DMS153 treated with DMSO at 0.1 percent for 48 hours (cell line): Measurements from ENCODE around the gene PSMC3.
A peak's percentile ranks its signal among the peaks of the same experiment; 100 is the strongest.

Experiments used
- DNase-seq: peaks from one replicate; lab custom pipeline; 2025; ENCODE audit not compliant: unreplicated experiment; lab: John Stamatoyannopoulos, UW

PSMC3 gene

DNA sequence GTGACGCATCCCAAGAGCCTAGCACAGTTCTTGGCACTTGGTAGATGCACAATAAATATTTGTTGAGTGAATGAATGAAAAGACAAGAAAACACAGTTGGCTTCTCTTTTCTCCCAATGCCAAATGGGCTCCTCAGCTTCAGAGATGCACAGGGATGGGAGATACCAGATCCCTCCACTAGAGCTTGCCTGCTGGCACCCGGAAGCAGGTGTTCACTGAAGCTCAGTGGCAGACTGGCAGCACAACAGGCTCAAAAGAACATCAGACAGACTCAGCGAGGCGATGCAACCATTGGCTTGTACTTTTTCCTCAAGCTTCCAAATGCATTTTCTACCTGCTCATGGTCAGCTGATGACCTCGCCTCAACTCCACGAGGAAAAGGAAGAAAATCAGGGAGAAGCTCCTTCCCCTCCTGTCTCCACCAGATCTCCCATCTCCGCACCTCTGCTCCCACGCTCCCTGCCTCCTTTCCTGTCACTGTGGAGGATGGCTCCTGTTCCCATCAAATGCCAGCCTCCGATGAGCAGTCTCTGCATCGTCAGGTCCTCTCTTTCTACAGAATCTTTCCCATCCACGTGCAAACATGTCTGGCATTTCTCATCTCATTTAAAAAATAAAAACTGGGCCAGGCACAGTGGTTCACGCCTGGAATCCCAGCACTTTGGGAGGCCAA lies 16.9 kb upstream of the PSMC3 start:
- DNase-seq, result peak; percentile 58

DNA sequence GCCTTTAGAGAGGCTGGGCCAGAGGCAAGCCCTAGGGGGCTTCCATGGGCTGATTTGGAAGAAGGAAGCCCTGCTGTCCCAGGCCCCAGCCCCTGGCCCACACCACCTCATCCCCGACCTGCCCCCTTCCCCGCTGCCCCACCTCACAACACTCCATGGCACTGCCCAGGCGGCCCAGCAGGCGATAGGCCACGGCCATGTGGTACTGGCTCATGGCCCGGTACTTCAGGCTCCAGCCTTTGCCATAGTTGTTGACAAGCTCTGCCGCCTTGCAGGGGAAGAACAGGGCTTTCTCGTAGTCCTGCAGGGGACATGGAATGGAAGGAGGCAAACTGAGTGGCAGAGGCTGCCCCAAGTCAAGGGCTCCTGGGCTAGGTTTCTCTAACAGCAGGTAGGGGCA lies 16.3 kb upstream of the PSMC3 start:
- DNase-seq, result no peak

DNA sequence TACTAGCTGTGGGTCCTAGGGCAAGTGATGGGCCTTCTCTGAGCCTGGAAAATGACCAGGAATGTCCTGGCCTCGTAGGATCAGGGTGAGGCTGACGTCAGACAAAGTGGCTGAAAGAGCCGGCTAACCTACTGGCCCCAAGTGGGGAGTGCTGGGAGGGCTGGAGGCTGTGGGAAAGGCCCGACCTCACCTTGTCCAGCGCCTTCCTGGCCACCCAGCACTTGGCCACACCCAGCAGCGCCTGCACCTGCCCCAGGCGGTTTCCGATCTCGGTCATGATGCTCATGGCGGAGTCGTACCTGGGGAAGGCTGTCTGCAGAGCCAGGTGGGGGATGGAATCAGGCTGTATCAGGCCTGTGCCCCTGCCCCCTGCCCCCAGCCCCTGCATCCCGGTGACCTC lies 15.2 kb upstream of the PSMC3 start:
- no peak for DNase-seq

DNA sequence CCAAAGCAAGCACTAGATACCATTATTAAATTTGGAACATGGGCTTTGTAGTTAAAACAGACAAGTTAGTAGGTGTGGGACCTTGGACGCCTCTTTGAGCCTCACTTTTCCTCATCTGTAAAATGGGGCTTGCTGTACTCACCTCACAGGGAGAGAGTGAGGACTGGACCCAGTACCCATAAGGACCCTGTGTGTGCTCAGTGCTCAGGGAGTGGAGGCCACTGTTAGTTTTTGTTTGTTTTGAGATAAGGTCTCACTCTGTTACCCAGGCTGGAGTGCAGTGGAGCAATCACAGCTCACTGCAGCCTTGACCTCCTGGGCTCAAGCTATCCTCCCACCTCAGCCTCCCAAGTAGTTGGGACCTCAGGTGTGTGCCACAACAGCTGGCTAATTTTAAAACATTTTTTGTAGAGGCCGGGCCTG lies 13.8 kb upstream of the PSMC3 start:
- DNase-seq, result no peak

DNA sequence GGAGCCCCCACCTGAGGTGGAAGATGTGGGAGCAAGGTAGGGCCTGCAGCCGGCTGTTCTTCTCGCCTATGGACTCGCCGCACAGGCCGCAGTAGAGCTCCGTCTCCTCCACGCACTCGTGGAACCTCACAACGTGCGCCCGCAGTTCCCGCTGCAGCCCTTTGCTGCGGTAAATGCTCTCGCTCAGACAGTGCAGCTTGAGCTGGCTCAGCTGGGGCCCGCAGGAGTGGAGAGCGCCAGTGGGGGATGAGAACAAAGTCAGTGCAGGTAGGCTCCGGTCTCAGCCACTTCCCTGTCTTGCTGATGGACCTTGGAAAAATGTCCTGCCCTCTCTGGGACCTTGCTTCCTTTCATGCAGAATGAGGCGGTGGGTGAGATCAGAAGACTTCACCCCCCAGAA lies 12.5 kb upstream of the PSMC3 start:
- no peak for DNase-seq

DNA sequence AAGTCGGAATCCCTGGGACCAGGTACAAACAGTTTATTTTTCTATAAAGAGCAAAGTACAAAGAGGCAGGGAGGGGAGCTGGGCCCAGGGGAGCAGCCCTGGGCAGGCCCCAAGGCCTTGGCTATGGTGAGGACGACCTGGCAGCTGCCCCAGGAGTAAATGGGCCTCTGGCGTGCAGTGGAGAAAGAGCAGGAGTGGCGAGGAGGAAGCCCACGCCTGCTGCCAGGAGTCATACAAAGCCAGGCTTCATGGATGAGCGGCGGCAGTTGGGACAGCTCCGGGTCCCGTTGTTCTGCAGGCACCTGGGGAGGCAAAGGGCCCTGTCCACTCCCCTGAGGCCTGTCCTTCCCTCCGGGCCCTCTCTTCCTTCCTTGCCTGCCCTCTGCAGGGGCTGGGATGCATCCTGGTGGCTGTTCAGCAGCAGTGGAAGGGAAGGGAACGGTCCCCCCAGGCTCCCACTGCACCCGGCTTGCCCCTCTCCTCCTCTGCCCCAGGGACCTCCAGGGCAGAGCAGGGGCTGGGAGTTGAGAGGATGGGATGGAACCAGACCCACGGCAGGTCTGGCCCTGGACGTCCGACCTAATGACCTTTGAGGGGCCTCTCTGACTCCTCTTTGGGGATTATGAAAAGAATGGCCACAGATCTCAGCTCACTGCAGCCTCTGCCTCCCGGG lies 11.6 kb upstream of the PSMC3 start:
- no peak for DNase-seq

DNA sequence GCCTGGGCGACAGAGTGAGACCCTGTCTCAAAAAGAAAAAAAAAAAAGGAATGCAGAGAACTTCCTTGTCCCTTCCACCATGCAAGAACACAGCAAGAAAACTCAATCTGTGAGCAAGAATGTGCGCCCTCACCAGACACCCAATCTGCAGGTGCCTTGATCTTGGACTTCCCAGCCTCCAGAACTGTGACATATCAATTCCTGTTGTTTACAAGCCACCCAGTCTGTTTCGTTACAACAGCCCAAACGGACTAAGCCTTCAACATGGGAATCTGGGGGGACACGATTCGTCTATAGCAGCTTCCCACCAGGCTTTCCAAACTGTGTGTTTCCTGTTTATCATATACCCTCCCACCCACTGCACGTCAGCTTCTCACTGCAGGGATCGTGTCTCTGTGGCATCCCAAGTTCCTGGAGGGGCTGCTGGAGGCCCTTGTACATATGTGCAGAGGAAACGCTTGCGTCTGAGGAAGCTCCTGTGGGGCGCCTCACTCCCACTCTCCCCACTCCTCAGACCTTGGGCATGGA lies 11.0 kb upstream of the PSMC3 start:
- no peak for DNase-seq

DNA sequence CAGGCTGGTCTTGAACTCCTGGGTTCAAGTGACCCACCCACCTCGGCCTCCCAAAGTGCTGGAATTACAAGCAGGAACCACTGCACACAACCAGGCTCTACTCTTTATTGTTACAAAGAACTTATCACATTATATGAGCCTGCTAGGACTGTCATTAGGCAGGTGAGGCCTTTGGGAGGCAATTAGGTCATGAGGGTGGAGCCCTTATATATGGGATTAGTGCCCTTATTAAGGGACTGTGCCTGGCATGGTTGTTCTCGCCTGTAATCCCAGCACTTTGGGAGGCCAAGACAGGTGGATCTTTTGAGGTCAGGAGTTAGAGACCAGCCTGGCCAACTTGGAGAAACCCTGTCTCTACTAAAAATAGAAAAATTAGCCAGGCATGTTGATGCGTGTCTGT lies 10.5 kb upstream of the PSMC3 start:
- DNase-seq, result no peak

DNA sequence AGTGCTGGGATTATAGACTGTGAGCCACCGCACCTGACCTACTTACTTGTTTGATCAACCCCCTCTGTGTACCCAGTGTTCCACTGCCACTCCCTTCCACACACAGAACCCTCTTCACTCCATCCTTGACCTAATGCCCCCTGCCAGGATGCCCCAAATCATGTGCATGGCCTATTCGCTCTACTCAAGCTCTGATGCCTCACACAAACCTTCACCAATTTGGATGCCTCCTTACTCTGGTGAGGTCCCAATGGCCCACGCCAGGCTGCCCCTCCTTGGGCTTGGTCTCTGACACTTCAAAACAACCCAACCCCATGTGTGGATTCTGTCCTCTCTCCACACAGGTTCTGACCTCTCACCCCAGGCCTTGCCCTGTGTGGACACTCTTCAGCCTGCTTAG lies 9.4 kb upstream of the PSMC3 start:
- no peak for DNase-seq

DNA sequence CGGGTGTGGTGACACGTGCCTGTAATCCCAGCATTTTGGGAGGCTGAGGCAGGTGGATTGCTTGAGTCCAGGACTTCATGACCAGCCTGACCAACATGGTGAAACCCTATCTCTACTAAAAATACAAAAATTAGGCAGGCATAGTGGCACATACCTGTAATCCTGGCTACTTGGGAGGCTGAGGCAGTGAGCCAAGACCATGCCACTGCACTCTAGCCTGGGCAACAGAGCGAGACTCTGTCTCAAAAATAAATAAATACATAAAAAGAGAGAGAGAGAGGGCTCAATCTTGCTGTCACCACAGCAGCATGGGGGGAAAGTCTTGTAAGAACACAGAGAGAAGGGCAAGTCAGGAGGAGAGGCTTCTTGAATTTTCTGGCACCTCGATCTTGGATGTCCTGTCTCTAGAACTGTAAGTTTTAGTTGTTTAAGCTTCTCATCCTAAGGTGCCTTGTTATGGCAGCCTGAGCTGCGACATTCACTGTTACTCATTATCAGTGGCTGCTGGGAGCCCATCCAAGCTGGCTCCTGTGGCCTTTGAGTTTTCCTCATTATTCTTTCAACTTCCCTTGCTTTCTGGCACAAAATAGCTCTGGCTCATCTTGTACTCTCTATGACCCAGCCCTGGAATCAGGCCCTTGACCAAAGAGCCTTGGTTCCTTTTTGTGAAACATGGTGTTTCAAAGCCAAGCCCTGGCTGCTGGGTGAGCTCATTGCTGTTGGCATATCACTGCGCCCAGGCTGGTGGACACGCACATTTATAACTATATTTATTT lies 8.0 kb upstream of the PSMC3 start:
- DNase-seq, result no peak

DNA sequence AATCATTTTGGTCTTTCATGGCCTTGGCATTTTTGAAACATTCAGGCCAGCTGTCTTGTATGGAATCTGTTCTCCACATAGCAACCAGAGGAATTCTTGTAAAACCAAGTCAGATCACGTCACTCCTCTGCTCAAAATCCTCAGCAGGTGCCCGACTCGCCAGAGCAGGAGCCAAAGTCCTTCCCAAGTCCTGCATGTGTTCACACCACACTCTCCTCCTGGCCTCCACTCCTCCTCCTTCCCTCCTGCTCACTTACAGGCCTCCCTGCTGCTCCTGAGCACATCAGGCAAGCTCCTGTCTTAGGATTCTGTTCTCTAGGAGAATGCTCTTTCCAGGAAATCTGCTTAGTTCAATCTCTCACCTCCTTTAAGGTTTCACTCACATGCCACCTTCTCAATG lies 6.9 kb upstream of the PSMC3 start:
- DNase-seq, result no peak

DNA sequence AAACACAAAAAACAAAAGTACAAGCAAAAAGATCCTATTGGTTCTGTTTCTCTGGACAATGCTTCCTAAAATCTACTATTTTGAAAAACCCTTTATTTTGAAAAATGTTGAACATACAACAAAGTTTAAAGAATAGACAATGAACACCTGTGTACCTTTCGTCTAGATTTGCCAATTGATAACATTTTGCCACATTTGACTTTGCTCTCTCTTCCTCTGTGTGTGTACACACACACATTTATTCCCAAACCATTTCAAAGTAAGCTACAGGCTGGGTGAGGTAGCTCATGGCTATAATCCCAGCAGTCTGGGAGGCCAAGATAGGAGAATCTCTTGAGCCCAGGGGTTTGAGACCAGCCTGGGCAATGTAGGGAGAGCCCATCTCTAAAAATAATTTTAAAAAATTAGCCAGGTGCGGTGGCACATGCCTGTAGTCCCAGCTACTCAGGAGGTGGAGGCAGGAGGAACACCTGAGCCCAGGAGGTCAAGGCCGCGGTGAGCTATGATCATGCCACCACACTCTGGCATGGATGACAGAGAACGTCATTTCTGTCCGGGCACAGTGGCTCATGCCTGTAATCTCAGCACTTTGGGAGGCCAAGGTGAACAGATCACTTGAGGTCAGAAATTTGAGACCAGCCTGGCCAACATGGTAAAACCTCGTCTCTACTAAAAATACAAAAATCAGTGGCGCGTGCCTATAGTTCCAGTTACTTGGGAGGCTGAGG lies 5.3 kb upstream of the PSMC3 start:
- no peak for DNase-seq

DNA sequence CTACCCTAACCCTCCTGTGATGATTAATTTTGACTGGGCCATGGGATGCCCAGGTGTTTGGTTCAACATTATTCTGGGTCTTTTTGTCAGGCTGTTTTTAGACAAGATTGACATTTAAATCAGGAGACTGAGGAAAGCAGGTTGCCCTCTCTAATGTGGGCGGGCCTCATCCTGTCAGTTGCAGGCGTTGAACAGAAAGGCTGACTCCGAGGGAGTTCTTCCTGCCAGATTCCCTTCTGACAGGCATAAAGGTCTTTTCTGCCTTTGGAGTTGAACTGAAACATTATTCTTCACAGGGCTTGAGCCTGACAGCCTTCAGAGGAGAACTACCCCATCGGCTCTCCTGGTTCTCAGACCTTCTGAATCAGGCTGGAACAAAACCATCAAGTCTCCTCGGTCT lies 4.3 kb upstream of the PSMC3 start:
- DNase-seq, result no peak

DNA sequence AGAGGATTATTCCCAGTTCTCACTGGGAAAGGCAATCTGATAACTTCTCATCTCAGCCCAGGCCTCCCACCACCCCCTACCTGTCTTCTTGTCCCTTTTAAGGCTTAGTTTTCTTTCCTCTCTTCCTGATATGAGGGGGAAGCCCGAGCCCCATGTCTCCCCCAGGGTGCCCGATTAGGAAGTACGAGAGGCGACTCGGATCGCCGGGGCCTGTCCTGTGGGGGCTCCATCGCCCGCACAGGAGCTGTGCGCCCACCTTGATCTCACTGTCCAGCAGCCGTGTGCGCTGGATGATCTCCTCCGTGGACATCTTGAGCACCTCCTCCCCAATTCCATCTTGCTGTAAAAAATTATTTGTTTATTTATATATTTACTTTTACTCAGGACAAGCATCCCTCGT lies 628 bp downstream of the PSMC3 start:
- DNase-seq, result no peak

DNA sequence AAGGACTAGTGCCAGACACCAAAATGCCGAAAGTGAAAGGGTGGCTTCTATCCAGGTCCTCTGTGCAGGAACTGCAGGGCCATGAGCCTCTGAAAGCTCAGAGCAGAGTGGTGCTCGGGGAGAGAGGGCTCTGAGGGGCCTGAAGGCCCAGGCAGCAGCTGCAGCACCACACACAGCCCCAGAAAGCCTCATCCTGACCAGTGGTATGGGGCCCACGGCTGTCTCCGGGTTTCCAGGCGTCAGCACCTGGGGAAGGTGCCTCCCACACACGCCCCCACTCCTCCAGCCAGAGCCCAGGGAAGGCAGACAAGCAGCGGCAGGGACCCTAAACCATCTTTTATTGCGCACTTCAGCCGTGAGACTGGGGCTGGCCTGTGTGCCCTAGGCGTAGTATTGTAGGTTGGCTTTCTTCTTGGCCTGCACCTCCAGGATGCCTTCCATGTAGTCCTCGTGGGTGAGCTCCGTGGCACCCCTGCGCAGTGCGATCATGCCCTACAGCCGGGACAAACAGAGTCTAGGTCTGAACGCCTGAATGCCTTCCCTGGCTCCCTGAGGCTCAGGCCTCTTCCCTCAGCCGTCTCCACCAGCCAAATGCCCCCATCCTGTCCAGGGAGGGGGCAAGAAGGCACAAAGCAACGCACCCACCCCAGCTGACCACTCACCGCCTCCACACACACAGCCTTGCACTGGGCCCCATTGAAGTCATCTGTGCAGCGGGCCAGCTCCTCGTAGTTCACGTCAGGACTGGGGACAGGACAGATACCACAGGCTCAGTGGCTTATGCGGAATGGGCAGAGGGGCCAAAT lies 7.6 kb downstream of the PSMC3 start:
- DNase-seq, result no peak

DNA sequence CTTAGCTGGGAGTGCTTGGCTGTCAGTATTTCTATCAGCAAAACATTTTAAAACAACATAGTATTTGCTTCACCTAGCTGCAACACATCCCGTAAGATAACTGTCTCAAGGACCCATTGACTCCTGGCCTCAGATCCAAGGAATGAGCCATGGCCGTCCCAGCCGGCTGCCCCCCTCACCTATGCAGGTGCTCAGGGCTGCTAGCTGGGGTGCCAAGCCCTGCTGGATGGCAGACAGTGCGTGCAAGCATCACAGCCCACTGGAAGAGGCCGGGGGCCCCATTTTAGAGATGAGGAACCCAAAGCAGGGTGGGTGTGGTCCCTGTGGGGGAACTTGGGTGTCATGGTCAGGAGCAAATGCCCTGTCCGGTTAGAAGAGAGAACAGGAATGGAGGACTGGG lies 8.5 kb downstream of the PSMC3 start:
- no peak for DNase-seq

DNA sequence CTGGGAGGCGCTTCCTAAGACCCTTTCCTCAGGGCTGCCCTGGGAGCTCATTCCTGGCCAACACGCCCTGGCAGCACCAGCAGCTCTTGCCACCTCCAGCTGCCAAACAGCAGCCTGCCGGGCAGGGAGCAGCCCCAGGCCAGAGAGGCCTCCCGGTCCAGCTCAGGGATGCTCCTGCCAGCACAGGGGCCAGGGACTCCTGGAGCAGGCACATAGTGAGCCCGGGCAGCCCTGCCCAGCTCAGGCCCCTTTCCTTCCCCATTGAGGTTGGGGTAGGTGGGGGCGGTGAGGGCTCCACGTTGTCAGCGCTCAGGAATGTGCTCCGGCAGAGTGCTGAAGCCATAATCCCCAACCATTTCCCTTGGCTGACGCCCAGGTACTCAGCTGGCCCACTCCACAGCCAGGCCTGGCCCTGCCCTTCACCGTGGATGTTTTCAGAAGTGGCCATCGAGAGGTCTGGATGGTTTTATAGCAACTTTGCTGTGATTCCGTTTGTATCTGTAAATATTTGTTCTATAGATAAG lies 10.2 kb downstream of the PSMC3 start:
- peak; percentile 24 for DNase-seq

DNA sequence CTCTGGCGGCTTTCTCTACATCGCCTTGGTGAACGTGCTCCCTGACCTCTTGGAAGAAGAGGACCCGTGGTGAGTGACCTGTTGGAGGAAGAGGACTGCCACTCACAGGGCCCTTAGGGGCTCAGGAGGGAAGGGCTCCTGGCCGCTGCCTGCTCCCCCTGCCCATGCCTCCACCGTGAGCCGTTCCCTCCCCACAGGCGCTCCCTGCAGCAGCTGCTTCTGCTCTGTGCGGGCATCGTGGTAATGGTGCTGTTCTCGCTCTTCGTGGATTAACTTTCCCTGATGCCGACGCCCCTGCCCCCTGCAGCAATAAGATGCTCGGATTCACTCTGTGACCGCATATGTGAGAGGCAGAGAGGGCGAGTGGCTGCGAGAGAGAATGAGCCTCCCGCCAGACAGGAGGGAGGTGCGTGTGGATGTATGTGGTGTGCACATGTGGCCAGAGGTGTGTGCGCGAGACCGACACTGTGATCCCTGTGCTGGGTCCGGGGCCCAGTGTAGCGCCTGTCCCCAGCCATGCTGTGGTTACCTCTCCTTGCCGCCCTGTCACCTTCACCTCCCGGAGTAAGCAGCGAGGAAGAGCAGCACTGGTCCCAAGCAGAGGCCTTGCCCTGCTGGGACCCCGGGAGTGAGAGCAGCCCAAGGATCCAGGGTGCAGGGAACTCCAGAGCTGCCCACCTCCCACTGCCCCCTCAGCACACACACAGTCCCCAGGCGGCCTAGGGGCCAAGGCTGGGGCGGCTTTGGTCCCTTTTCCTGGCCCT lies 11.0 kb downstream of the PSMC3 start:
- DNase-seq, result no peak

DNA sequence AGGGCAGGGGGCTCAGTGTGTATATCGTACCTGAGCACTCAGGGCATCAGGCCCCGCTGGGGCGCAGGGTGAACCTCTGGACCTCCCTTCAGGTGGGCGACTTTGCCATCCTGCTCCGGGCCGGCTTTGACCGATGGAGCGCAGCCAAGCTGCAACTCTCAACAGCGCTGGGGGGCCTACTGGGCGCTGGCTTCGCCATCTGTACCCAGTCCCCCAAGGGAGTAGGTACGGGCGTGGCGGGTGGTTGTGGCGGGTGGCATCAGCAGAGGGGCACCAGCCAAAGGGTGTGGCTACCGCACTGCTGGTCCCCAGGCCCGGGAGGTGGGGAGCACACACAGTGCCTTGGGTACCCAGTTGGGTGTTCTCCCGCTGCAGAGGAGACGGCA lies 11.6 kb downstream of the PSMC3 start:
- DNase-seq, result no peak
